Esophagus (tissue), 2 donors: Measurements from ENCODE around the gene RNU6-9. TPM values are rescaled to one million over a fixed set of nuclear protein-coding genes. Genes with fewer than 3 reads are reported as not detected.

Experiments used
- H3K27ac ChIP-seq, 2 donors: one replicate each; pipeline ENCODE4 v1.5.1; 2013; ENCODE audit warnings: low read depth in 2 of 2, mild to moderate bottlenecking in 2 of 2, inconsistent platforms in 1 of 2, low read length in 1 of 2, moderate library complexity in 1 of 2
- H3K27me3 ChIP-seq, 2 donors: one replicate each; pipeline ENCODE4 v1.6.1; 2013; ENCODE audit warnings: low read length in 2 of 2, control low read depth in 1 of 2, mild to moderate bottlenecking in 1 of 2; ENCODE audit not compliant: insufficient read depth in 2 of 2, control insufficient read depth in 1 of 2
- H3K36me3 ChIP-seq, 2 donors: one replicate each; pipeline ENCODE4 v1.6.1; 2013; ENCODE audit warnings: low read length in 1 of 2; ENCODE audit not compliant: control insufficient read depth in 2 of 2, insufficient read depth in 2 of 2
- H3K4me1 ChIP-seq, 2 donors: one replicate each; pipeline ENCODE4 v1.6.1; 2013; ENCODE audit warnings: low read length in 1 of 2; ENCODE audit not compliant: control insufficient read depth in 2 of 2, insufficient read depth in 2 of 2
- H3K4me3 ChIP-seq, 2 donors: one replicate each; pipeline ENCODE4 v1.5.1; 2013; ENCODE audit warnings: low read length in 2 of 2, mild to moderate bottlenecking in 2 of 2, low read depth in 1 of 2, moderate library complexity in 1 of 2
- H3K9me3 ChIP-seq, 2 donors: one replicate each; pipeline ENCODE4 v1.6.1; 2013; ENCODE audit warnings: mild to moderate bottlenecking in 2 of 2, low read depth in 1 of 2, low read length in 1 of 2, moderate library complexity in 1 of 2; ENCODE audit not compliant: control insufficient read depth in 2 of 2, insufficient read depth in 1 of 2
- WGBS, 2 donors: extraction: QIAGEN DNeasy Blood & Tissue Kit; methylation state at CpG; one replicate each; pipeline ENCODE4 v1.1.7; 2013; 5-methylcytosine and 5-hydroxymethylcytosine counted together
- polyA plus RNA-seq, 2 donors: library from polyadenylated mRNA; stranded (reverse); fragments of 200-250 nt; gene quantifications; one replicate each; pipeline ENCODE4 v1.2.3, GENCODE V29; 2013
- donor health status: healthy with polysubstance abuse.
- donor health status: Bipolar disorder and iron deficiency.

Gene RNU6-9
- polyA plus RNA-seq, 2 donors: not detected

DNA sequence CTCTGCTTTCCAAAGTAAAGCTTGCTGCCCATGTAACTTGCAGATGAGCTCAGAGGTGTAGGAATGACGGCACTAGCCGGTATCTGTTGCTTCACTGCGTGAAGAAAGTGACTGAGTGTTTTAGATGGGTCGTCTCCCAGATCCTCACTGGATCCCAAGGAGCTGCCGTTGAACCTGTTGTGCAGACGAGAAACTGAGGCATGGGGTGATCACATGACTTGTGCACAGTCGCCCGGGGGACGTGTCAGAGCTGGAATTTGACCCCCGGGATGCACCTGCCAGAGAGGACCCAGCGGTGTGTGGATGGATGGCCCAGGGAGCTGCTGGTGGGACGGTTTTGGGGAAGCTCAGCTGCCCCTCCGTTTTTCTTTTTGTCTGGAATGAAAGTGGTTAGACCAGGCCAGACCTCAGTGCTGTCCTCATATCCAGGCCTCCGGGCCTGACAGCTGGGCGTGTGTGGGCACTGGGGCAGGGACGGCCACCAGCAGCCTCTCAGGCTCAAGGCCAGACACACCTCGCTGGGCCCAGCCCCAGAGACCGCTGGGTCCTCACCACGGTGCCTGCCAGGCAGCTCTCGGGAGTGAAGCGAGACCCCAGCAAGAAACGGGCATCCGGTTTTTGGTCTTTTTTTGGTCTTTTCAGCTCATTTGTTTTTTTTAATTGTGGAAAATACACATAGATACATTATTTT, 45.1 kb downstream of the RNU6-9 start:
- 85 to 90% methylated on average over 23 of the region's 23 CpGs for WGBS, 2 donors
- H3K4me1 ChIP-seq: peaks cover 2 to 14% of the 10 kb centered on the region in 2 donors
- no peak overlapping the region for H3K4me3 ChIP-seq
- H3K27ac ChIP-seq: no peak overlapping the region
- H3K36me3 ChIP-seq: peaks cover 0 to 6% of the 10 kb centered on the region in 2 donors
- no peaks in the 10 kb centered on the region for H3K27me3 ChIP-seq
- H3K9me3 ChIP-seq: no peaks in the 10 kb centered on the region

DNA sequence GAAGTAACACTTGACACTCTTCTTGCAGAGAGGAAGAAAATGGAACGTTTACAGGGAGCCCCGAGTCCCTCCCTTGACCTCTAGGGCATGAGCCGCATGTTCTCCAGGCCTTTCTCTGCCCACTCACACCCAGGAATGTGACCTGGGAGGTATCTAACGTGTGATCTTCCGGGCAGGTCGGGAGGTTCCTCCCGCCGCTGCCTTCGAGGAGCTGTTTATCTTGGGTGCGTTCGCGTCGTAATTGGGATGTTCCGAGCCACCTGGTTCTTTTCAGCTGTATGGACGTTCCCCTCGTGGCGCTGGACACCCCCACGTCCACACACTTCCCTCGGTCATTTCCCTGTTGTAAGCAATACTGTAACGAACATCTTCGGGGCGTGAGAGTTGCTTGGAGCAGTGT, 46.2 kb downstream of the RNU6-9 start:
- H3K4me1 ChIP-seq: peaks cover 2 to 13% of the 10 kb centered on the region in 2 donors
- no peaks in the 10 kb centered on the region for H3K27me3 ChIP-seq
- H3K4me3 ChIP-seq: no peak overlapping the region
- H3K27ac ChIP-seq: no peak overlapping the region
- 93% methylated on average over 22 of the region's 22 CpGs for WGBS, 2 donors
- H3K36me3 ChIP-seq: peaks cover 0 to 6% of the 10 kb centered on the region in 2 donors
- H3K9me3 ChIP-seq: no peaks in the 10 kb centered on the region

DNA sequence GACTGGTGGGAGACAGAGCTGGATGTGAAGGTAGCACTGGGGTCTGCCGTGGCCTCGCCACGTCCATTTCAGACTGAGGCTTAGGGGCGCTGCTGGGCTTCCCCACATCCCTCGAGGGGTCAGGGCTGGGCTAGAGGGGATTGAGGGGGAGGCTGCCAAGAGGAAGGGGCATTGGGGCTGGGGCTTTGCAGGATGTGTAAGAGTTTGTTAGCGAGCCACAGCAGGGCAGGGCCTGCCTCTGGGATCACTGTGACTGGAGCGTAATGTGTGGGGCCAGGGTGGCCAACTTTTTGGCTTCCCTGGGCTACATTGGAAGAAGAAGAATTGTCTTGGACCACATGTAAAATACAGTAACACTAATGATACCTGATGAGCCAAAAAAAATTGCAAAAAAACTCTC, 46.6 kb downstream of the RNU6-9 start:
- H3K36me3 ChIP-seq: peaks cover 0 to 6% of the 10 kb centered on the region in 2 donors
- H3K4me1 ChIP-seq: peaks cover 2 to 13% of the 10 kb centered on the region in 2 donors
- H3K4me3 ChIP-seq: no peak overlapping the region
- no peaks in the 10 kb centered on the region for H3K9me3 ChIP-seq
- H3K27me3 ChIP-seq: no peaks in the 10 kb centered on the region
- H3K27ac ChIP-seq: peak overlapping the region in 1 of 2 donors; percentile 81
- 97 to 100% methylated on average over 7 of the region's 7 CpGs for WGBS, 2 donors

DNA sequence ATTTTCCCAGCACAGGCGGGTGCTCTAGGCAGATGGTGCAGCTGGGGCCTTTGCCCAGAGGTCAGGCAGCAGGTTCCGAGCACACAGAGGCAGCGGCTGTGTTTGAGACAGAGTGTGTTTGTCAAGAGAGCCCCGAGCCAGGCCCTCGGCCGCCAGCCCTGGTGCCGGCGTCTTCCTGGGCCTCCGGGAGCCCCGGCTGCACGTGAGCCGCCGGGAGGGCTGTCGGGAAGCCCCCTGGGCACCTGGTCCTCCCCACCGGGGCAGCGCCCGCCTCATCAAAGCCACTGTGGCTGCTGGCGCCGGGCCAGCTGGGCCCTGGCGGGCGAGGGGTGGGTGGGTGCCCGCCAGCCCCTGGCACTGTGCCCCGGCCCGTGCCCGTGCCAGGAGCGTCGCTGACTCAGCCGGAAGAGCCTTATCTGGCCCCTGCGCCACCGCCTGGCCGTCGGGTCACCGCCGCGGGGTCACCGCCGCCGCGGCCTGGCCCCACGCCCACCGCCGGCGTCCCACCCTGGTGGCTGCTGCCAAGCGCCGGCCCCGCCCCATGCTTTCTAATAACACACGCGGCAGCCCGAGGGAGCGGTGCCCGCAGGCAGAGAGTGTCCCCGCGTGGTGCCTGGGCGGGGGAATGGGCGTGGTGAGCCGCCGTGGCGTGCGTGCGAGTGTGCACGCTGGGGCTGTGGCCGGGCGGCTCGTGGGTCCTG, 47.5 kb downstream of the RNU6-9 start:
- peak overlapping the region; percentile 37 to 46 for H3K4me3 ChIP-seq
- H3K27ac ChIP-seq: peak overlapping the region; percentile 78 to 81
- WGBS, 2 donors: 14 to 16% methylated on average over 45 to 64 of the region's 64 CpGs
- H3K9me3 ChIP-seq: no peaks in the 10 kb centered on the region
- no peaks in the 10 kb centered on the region for H3K27me3 ChIP-seq
- peaks cover 2 to 10% of the 10 kb centered on the region in 2 donors for H3K4me1 ChIP-seq
- peaks cover 0 to 6% of the 10 kb centered on the region in 2 donors for H3K36me3 ChIP-seq

DNA sequence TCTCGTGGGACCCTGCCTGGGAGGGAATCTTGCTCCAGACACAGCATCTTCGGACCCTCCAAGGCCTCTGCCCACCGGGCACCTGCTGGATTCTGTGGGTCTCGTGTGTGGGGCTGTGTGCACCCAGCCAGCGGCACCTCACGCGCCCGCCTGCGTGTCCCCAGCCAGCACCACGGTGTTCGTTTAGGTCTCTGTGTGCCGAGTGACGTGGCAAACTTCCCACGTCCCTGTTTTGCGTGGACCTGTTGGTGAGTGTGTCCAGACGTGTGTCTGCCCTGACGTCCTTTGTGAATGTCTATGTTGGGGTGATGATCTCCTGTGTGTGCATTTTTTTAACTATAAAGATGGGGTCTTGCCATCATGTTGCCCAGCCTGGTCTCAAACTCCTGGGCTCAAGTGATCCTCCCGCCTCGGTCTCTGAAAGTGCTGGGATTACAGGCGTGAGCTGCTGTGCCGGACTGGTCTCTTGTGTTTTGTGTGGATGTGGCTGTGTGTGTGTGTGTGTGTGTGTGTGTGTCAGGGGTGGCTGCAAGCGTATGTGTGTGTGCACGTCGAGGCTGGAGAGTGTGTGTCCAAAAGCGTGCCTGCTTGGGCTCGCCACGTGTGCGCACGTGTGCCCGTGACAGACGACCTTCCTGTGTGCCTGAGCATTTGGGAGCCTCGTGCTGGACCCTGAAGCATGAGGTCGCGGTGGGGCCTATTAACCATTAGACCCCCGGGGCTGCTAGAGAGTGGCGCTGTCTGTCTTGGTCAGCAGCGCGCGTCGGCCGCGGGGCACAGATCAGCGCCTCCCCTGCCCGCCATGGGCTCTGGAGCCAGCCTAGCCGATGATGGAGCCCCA, 48.2 kb downstream of the RNU6-9 start:
- WGBS, 2 donors: 44 to 60% methylated on average over 33 to 45 of the region's 45 CpGs
- Histone ChIP-seq H3K36me3 (peaks cover 0 to 6% of the 10 kb centered on the region in 2 donors), H3K27ac (peak overlapping the region; percentile 78 to 81), H3K27me3 (no peaks in the 10 kb centered on the region), H3K4me3 (peak overlapping the region; percentile 37 to 46), H3K9me3 (no peaks in the 10 kb centered on the region), H3K4me1 (peaks cover 2 to 10% of the 10 kb centered on the region in 2 donors)

DNA sequence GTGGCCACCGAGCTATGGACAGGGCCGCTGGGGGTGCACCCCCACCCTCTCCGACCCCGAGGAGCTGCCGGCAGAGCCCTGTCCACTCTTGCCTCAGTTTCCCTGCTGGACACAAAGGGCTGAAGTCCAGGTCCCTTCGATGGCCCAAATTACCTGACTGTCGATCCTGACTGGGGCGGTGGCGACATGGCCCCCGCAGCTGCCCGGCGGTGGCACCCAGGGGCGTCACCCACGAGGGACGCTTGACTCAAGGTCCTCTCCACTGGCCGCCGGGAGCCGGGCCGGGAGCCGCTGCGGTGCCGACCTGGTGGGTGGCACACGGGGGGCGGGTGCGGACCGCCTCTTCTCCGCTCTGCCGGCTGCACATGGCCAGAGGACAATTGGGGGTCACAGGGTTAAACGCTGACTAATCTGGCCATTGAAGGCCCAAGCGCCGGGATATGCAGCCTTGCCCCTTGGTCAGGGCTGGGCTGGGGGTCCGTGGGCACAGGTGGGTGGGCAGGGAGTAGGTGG, 48.9 kb downstream of the RNU6-9 start:
- Histone ChIP-seq H3K27ac (no peak overlapping the region), H3K27me3 (no peaks in the 10 kb centered on the region), H3K36me3 (peaks cover 0 to 6% of the 10 kb centered on the region in 2 donors), H3K9me3 (no peaks in the 10 kb centered on the region), H3K4me1 (peaks cover 2 to 10% of the 10 kb centered on the region in 2 donors), H3K4me3 (no peak overlapping the region)
- 88 to 92% methylated on average over 27 to 32 of the region's 32 CpGs for WGBS, 2 donors

Other genes starting within 250 kb of the RNU6-9 start
- gene RNF126, start 230.3 kb upstream of the RNU6-9 start, polyA plus RNA-seq: 10 to 100 TPM; 38.4 to 61.5 TPM
- 1 to 10 TPM; 5.9 to 7.8 TPM for gene FSTL3, start 217.1 kb upstream of the RNU6-9 start, polyA plus RNA-seq
- not detected for gene PRSS57, start 198.0 kb upstream of the RNU6-9 start, polyA plus RNA-seq
- 1 to 10 TPM; 4.8 to 7.6 TPM for gene PALM, start 184.5 kb upstream of the RNU6-9 start, polyA plus RNA-seq
- gene MISP, start 142.4 kb upstream of the RNU6-9 start, polyA plus RNA-seq: under 1 TPM; 0.08 to 0.11 TPM
- 10 to 100 TPM; 90.6 to 98.3 TPM for gene PTBP1, start 96.0 kb upstream of the RNU6-9 start, polyA plus RNA-seq
- not detected for gene PLPPR3, start 71.5 kb upstream of the RNU6-9 start, polyA plus RNA-seq
- not detected for gene AZU1, start 65.6 kb upstream of the RNU6-9 start, polyA plus RNA-seq
- gene PRTN3, start 52.5 kb upstream of the RNU6-9 start, polyA plus RNA-seq: not detected
- under 1 TPM; 0.24 to 0.68 TPM for gene ELANE, start 41.2 kb upstream of the RNU6-9 start, polyA plus RNA-seq
- 10 to 100 TPM; 32.6 to 95.2 TPM for gene CFD, start 33.8 kb upstream of the RNU6-9 start, polyA plus RNA-seq
- gene MED16, start 297 bp upstream of the RNU6-9 start, polyA plus RNA-seq: 10 to 100 TPM; 33.0 to 46.2 TPM
- gene R3HDM4, start 19.7 kb downstream of the RNU6-9 start, polyA plus RNA-seq: 10 to 100 TPM; 66.1 to 84.8 TPM
- under 1 TPM in 1 of 2 donors, not detected in 1; 0.01 TPM for gene KISS1R, start 23.8 kb downstream of the RNU6-9 start, polyA plus RNA-seq
- 1 to 10 TPM; 1.3 to 5.2 TPM for gene ARID3A, start 32.6 kb downstream of the RNU6-9 start, polyA plus RNA-seq
- gene WDR18, start 90.9 kb downstream of the RNU6-9 start, polyA plus RNA-seq: 10 to 100 TPM; 36.2 to 44.8 TPM
- under 1 TPM; 0.01 to 0.04 TPM for gene GRIN3B, start 106.9 kb downstream of the RNU6-9 start, polyA plus RNA-seq
- gene TMEM259, start 127.6 kb downstream of the RNU6-9 start, polyA plus RNA-seq: 100 to 1,000 TPM; 142 to 238 TPM
- gene RNU6-2, start 128.0 kb downstream of the RNU6-9 start, polyA plus RNA-seq: not detected
- 100 to 1,000 TPM in 1 of 2 donors, 10 to 100 TPM in 1; 84.4 to 106 TPM for gene CNN2, start 133.1 kb downstream of the RNU6-9 start, polyA plus RNA-seq
- gene ABCA7, start 146.6 kb downstream of the RNU6-9 start, polyA plus RNA-seq: 10 to 100 TPM; 11.4 to 26.4 TPM
- 10 to 100 TPM in 1 of 2 donors, 1 to 10 TPM in 1; 8.9 to 17.7 TPM for gene ARHGAP45, start 173.7 kb downstream of the RNU6-9 start, polyA plus RNA-seq
- gene POLR2E, start 201.9 kb downstream of the RNU6-9 start, polyA plus RNA-seq: 100 to 1,000 TPM in 1 of 2 donors, 10 to 100 TPM in 1; 77.9 to 162 TPM
- 100 to 1,000 TPM; 271 to 294 TPM for gene GPX4, start 210.5 kb downstream of the RNU6-9 start, polyA plus RNA-seq